Ureter (tissue), 1 donor: ENCODE measurements around the gene ITGA8. TPM values are rescaled to one million over a fixed set of nuclear protein-coding genes. Genes with fewer than 3 reads are reported as not detected.

ENCODE experiments used
- DNase-seq: peaks from one replicate; pipeline ENCODE4 v3.0.0-alpha.2; 2020; ENCODE audit warnings: low spot score
- total RNA-seq: library from RNA; stranded (reverse); gene quantifications from one replicate; pipeline ENCODE4 v1.2.4, GENCODE V29; 2023
- donor health status: DM: yes; HTN: yes; CAD: no.

ITGA8 gene
- total RNA-seq, 1 donor from 2014 or later, result 58.6 TPM

DNA sequence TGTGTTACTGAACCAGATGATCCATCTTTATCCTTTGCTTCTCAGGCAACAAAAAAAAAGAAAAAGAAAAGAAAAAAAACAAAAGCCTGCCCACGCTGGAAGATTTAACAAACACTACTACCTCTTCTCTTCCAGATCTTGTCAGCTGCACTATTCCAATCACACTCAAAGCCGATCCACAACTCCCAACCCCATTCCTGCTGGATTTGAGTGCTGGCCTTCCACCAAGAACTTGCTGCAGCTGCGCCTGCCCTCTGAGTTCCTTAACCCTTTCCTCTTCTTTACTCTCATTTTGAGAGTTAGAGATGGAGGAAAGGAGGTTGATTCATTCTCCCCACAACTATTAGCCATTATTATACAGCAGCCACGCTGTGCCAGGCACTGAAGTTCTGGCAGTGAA is 16.0 kb upstream of the ITGA8 start:
- DNase-seq, result no peak

DNA sequence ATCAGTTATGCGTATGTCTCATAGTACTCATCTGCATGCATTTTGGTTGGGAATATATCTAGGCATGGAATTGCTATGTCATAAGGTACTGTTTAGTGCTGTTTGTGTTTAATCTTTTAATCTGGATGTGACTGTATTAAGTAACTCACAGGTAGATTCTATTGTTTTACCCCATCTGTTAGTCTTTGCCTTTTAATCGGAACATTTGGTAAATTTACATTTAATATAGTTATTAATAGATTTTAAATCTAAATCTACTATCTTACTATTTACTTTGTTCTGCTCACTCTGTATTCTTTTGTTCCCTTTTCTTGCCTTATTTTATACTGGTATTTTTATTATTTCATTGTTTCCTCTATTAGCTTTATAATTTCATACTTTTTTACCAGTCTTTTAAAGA is 10.6 kb upstream of the ITGA8 start:
- DNase-seq, result no peak

DNA sequence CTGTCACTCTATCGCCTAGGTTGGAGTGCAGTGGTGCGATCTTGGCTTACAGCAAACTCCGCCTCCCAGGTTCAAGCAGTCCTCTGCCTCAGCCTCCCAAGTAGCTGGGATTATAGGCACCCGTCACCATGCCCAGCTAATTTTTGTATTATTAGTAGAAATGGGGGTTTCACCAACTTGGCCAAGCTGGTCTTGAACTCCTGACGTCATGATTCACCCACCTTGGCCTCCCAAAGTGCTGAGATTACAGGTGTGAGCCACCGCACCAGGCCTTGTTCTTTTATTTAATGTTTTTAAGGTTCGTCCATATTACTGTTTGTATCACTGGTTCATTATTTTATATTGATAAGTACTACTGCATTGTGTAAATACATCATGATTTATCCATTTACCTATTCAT is 10.2 kb upstream of the ITGA8 start:
- DNase-seq, result no peak

DNA sequence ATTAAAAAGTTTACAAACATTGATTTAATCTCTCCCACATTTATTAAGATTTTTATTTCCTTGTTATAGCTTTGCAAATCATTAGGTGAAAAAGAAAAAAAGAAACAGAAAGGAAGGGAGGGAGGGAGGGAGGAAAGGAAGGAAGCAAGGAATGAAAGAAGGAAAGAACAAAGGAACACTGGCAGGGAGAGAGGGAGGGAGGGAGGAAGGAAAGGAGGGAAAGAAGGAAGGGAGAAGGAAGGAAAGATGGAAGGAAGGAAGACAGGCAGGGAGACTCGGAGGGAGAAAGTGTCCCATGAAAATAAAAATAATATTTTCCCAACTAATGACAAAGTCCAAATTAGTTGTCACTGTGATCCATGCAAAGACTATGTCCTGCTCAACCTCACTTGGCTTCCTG is 6.3 kb upstream of the ITGA8 start:
- DNase-seq, result no peak

DNA sequence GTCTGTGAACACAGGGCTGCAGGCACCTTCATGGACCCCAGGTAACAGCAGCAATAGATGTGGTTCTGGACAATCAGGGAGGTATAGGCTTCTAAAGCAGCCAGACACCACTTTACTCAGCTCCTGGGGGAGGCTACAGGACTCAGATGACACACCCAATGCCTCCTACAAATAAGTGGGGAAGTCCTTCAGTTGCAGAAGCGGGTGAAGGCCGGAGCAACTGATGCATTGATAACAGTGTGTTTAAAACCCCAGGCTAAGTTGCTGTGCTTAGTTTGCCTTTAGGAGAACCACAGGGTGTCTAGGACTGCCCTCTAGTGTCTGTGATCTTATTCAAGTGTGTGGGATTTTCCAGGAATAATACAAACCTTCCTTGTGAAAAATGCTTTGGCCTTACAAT is 5.9 kb upstream of the ITGA8 start:
- DNase-seq, result no peak

DNA sequence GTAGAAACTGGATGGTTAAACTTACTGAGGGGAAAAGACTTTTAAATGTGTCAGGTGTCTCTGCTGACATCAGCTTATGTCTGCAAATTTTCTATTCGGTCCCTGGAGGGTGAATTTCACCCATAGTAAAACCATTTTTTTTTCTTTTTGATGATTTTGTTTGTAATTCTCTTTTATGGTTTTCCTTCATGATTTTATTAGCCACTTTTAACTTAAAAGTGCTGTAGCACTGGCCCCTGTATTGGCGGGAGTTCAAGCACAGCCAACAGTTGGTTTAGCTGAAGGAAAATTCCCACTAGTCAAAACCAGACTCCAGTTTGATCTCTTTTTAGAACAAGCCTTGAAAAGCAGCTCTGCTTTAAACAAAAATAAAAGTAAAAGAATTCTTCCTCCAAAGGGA is 5.0 kb upstream of the ITGA8 start:
- DNase-seq, result no peak

DNA sequence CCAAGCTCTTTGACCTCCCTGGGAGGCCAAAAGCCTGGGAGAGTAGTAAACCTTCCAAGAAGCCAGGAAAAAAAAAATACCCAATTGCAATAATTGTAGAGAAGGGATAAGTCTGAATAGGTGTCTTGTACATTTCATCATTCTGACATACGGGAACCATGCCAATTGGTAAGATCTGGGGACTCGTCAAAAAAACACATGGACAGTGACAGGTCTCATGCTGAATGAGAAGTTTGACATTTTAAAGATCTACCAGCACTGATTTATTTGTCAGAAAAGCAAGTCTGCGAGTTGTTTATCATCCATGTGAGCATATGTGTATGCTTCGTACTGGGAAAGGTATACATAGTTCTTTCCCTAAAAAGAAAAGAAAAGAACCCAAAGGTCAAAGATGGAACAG is 4.1 kb upstream of the ITGA8 start:
- DNase-seq, result no peak

DNA sequence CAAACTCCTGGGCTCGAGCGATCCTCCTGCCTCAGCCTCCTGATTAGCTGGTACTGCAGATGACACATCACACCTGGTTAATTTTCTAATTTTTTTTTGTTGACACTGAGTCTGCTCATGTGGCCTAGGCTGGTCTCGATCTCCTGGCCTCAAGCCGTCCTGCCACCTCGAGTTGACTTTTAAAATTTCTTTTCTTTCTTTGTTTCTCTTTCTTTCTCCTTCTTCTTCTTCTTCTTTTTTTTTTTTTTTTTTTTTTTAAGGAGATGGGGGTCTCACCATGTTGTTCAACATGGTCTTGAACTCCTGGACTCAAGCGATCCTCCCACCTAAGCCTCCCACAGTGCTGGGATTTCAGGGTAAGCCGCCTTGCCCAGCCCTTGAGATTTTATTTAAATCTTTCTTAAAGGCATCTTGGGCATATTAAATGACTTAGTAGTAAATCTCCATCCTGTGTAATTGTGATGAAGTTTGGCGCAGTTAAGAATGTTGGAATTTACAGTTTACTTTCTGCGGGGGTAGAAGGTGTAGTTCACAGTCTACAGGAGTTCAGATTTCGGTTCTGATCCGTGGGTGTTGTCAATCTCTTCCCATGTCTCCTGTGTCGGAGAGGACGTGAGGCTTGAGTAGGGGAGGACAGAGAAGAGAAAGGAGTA is 1.0 kb upstream of the ITGA8 start:
- DNase-seq, result no peak

DNA sequence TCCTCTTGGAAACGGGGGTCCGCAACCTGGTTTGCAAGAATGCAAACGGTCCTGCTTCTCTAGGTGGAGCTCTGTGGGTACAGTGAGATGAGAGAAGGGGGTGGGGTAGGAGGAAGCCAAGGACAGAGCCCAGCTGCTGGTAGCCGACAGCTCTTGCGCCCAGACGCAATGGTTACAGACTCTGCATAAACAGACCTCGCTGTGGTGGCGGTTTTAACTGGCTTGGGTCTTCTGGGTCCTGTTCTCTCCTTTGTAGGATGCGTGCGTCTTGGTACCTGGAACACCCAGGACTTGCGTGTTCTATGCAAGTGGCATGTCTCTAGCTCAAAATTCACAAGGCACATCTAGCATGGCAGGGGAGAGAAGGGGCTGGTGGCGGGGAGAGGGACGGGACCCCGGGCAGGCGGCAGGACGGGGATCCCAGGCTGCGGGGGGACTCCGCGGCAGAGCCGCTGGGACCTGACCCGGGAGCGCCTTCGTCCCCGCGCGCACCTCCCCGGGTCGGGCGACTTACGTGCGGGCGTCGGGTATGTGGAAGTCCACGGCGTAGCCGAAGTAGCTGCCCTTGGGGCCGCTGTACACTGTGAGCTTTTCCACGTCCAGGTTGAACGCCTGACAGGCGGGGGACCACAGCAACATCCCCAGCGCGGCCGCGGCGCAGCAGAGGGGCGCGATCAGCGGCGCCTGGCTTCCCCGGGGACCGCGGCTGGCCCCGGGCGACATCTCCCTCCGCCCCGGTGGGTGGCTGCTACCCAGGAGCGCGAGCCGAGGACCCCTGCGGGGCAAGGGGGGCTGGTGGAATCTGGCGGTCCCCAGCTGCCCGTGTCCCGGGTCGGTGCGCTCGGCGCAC is 448 bp downstream of the ITGA8 start:
- no peak for DNase-seq

DNA sequence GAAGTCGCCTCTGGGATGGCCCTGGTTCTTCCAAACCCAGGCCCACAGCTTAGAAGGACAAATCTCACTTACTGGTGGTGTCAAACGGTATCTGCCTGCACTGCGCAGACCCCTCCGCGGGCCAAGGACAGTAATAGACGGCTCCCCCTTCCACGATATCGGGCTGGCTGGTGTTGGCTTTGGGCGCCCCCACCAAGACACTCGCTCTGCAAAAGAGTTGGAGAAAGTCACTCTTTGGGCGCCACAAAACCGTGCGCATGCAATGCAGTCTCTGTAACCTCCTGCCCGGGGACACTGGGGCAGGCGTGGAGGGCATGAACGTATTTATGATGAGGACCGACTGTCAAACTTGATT is 1.1 kb downstream of the ITGA8 start:
- no peak for DNase-seq

DNA sequence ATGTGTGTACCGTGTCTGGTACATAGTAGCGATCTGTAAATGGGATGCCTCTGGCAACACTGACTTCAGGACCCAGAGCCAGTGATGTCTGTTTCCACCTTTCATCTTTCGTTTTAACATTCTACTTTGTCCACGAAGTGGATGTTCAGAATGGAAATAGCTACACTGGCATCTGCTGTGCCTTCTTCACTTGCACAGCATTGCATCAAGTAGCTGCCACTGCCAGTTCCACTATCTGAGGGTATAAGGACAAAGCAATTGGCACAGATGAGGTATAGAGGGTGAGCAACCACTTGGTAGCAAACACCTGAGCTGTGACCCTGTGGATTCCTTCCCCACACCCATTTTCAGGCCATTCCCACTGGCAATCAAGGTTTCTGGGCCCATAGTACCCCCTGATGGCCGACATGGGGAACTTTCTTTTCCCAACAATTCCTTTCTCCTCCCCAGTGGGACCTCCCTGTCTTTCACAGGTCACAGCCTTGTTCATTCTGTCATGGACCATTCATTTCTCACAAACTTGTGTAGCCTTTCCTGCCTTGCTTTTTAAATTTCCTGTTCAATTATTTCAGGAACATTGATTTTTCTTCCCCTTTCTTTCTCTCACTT is 4.0 kb downstream of the ITGA8 start:
- no peak for DNase-seq

DNA sequence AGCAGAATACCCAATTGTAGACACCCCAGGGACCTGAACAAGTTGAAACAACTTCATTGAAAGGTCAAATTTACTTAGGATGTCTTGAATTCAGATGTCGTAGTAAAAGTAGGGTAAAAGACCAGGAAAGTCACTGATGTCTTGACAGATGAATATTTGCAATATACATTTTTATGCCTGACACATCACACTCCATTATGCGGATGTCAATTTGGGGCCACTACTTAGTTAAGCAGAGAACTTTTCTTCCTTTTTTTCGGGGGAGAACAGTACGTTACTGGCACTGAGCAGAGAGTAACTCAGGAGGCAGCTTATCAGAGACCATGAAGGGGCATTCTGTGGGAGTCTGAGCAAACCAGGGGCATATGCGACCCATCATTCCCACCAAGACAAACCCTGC is 4.9 kb downstream of the ITGA8 start:
- no peak for DNase-seq

DNA sequence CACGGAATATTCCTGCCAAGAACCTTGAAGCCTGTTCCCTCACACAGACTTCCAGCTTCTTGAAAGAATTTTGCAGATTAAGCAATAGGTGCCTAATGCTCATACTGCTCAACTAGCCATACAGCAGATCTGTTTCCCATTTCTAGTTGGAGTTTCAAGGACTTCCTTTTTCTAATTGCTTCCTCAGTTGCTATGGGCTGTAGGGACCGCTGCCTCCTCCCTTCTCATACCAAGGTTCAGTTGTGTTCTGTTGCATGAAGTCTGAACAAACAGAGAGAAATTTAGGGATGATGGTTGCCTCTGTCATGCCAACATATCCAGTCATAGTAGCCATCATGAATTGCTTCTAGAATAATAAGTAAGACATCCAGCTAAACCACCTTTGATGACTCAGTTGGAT is 6.8 kb downstream of the ITGA8 start:
- DNase-seq, result no peak

DNA sequence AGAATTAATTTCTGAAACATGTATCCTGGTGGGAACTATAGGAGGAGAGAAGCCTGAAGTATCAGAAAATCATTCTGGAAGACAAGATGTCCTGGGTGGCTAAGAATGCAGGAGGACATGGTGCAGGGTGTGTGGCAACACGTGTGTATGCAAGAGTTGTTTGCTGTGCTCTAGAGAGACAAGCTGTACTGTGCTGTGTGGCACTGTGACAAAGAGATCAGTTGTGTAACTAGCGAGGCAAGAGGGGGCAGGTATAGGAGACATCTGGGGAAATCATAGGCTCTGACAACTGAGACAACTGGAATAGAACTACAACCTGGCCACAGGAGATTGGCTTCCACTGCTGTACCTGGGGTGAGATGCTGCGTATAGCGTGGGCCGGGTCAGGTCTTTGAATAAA is 9.3 kb downstream of the ITGA8 start:
- DNase-seq, result no peak

DNA sequence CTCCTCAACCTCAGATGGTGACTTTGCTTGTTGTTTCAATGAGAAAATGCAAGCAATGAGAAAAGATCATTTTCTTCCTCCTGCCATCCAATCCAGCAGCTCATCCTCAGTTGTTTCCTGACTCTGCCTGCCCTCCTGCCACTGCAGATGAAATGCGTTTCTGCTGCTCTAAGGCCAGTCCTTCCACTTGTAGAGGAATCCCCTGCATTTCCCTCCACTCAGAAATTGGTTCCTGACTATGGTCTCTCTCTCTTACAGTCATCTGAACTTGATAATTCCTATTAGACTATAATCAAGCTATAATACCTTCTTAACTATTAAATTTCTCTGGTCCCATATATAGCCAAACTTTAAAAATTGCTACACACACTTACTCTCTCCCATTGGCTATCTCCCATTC is 14.4 kb downstream of the ITGA8 start:
- no peak for DNase-seq

DNA sequence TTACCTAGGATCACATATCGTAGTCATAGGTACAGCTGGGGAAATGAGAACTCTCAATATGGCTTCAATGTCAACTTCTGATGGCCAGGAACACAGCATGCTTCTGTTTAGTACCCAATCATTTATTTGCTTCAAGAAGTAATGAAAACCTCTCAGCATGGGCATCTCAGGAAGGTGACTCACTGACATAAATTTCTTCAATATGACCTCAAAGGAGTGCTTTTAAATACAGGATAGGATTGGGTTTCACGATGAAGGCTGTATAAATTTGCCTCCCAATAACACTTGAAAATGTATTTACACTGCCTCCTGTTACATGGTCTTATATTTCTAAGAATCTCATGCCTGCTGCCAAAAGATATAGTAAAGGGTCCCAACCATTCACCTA is 15.1 kb downstream of the ITGA8 start:
- DNase-seq, result no peak

DNA sequence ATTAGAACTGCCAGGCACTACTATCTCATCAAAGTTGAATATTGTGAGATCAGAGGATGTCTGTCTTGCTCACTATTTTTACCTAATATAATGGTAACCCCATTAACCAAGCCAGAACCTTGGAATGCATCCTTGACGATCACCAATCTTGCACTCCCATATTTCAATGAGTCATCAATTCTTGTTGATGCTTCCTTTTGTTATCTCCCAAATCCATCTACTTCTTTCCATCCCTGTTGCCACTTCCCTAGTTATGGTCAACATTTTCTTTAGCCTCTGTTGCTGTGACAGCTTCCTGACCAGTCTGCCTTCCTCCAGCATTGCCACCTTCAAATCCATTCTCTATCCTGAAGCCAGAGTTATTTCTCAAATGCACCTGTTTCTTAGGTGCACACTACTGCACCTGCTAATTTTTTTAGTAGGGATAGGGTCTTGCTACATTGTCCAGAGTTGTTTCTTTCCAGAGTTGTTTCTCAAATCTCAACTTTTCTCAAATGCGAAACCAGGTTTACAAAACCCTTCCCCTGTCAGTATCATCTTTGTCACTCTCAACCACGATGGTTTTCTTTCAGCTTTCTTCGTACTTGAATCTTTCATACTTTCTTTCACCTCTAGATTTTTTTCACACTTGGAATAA is 15.7 kb downstream of the ITGA8 start:
- DNase-seq, result no peak

DNA sequence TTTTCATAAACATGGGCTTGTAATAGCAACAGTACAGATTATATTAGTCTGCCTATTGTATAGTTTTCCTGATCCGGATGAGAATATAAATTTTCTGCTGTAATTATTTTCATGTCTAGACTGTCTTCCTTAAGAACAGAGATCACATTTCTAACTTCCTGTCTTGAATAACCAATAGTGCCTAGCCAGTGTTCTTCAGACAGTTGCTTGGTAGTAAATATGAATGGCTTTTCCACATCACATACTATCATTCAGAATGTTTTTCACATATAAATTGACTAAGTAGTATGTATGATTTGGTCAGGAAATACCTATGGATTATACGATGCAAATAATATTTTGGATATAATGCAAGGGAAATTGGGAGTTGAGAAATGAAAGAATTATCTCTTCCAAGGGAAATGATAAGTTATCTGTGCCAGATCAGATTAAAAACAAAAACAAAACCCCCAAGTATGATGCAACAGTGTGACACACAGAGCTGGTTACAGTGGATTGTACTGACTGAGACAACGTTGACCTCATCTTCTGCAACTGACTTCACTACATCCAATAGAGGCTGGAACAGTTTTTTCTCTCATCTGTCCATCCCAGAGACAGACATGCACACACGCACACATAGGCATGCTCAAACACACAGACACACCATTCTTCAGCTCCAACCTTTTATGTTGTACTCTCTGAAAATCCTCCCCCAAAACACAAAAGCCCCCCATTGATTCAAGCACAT is 16.4 kb downstream of the ITGA8 start:
- no peak for DNase-seq

DNA sequence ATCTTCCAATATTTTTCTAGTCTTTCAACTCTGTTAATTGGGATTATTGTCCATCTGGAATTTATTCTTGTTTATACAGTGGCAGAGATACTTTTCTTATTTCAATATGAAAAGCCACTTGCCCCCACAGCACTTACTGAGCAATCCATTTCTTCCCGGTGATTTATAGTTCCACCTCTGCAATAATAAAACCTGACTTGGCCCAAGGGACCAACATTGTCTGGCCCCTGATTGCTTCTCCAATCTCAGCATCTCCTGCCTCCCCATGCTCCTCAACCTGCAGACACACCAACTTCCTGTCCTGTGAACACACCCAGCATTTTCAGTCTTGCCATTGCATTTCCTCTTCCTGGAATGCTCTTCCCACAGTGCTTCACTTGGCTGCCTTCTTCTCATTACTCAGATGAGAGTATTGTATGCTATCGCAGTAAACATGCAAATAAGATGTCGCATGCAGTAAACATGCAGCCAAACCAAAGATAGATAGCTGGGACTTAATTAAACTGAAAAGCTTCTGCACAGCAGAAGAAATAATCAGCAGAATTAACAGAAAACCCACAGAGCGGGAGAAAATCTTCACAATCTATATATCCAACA is 19.5 kb downstream of the ITGA8 start:
- no peak for DNase-seq

DNA sequence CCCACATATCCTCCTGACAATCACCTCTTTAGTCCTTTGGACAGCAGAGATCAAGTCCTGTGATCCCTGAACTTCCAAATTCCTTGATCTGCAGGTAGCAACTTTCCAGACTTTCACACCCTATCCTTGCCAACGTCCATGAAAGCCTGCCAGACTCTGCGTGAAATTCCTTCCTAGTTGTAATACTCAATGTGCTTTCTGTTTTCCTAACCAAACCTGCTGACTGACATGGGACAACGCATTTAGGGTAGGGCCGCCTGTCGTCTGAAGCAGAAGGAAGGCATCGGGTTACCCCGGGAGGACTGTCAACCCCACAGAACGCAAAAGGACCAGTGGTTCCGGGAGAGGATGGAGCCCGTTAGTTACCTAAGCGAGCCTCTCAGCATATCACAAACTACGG is 23.9 kb downstream of the ITGA8 start:
- DNase-seq, result no peak

DNA sequence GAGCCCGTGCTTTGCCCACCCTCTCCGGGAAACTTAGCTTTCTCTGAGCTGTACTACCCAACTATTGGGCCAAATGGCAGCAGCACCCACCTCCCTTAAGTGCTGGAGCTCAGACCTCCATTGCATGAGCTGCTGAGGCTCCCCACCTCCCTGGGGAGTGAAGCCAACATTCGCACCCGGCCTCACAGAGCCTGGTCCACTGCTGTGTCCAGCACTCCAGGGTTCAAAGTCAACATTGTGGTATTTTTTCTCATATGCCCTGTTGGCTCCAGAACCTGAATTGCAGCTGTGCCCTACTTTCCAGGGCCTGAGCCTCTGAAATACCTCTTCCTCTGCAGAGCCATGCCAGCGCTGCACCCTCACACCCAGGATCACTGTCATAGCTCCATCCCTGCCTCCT is 29.7 kb downstream of the ITGA8 start:
- DNase-seq, result no peak

DNA sequence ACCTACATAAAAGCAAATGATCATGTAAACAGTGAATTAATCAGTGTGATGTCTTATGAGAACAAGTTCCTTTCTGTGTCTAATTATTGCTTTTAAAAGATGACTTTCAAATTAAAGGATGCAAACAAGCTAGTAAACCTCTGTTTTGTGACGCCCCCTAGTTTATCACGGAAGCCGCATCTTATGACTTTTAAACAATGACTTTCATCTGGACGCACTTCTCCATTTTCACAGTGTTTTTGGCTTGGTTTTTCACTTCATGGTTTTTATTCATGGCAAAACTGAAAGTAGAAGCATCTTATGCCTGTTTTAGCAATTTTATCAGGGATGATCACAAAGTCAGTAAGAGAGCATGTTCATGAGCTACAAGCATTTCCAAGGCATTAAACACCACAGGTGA is 35.0 kb downstream of the ITGA8 start:
- no peak for DNase-seq
